ENCODE measurements around the gene KLHL40. TPM values are rescaled to one million over a fixed set of nuclear protein-coding genes. Genes with fewer than 3 reads are reported as not detected.

The KLHL40 gene
- total and polyA plus RNA-seq, 9 donors, result not detected

DNA sequence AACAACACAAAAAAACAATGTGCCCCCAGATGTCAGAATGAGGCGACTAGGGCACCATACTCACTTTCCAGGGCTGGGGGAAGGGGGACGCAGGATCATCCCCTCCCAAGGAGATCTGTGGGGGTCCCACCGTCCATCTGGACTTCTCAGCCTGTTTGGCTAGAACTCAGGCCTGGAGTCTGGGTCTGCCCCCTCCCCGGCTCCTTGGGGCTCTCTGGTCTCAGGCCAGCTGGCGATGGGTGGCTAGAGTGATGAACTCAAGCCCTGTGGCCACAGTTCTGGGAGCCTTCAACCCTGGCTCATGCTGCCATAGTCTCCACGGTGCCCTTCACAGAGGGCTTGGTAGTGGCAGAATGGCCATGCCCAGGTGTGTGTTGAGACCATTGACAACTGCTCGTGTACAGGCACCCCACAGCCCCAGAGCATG, 18.2 kb upstream of the KLHL40 start:
- H3K4me1 ChIP-seq (ENCODE audit: insufficient read depth), result peaks cover 11% of the 10 kb centered on the region
- 29 to 40% (median 35%) methylated on average over 7 of the region's 7 CpGs for WGBS, 3 donors
- no peaks in the 10 kb centered on the region for H3K9me3 ChIP-seq
- DNase-seq, result peak in 1 of 5 donors; percentile 48
- peak overlapping the region in 1 of 2 donors; percentile 34 for H3K27ac ChIP-seq
- TF ChIP-seq, protein P1, sequence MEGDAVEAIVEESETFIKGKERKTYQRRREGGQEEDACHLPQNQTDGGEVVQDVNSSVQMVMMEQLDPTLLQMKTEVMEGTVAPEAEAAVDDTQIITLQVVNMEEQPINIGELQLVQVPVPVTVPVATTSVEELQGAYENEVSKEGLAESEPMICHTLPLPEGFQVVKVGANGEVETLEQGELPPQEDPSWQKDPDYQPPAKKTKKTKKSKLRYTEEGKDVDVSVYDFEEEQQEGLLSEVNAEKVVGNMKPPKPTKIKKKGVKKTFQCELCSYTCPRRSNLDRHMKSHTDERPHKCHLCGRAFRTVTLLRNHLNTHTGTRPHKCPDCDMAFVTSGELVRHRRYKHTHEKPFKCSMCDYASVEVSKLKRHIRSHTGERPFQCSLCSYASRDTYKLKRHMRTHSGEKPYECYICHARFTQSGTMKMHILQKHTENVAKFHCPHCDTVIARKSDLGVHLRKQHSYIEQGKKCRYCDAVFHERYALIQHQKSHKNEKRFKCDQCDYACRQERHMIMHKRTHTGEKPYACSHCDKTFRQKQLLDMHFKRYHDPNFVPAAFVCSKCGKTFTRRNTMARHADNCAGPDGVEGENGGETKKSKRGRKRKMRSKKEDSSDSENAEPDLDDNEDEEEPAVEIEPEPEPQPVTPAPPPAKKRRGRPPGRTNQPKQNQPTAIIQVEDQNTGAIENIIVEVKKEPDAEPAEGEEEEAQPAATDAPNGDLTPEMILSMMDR (IDR thresholded peaks at IDR 0.05), result no peak
- TF ChIP-seq EP300 (IDR thresholded peaks at IDR 0.05) (no peak), POLR2A (IDR thresholded peaks at IDR 0.05) (no peak)
- H3K36me3 ChIP-seq, result no peaks in the 10 kb centered on the region
- no peak overlapping the region for H3K4me3 ChIP-seq
- intact Hi-C loops (cut with DNase I), result no loop called here
- H3K27me3 ChIP-seq, result no peaks in the 10 kb centered on the region

DNA sequence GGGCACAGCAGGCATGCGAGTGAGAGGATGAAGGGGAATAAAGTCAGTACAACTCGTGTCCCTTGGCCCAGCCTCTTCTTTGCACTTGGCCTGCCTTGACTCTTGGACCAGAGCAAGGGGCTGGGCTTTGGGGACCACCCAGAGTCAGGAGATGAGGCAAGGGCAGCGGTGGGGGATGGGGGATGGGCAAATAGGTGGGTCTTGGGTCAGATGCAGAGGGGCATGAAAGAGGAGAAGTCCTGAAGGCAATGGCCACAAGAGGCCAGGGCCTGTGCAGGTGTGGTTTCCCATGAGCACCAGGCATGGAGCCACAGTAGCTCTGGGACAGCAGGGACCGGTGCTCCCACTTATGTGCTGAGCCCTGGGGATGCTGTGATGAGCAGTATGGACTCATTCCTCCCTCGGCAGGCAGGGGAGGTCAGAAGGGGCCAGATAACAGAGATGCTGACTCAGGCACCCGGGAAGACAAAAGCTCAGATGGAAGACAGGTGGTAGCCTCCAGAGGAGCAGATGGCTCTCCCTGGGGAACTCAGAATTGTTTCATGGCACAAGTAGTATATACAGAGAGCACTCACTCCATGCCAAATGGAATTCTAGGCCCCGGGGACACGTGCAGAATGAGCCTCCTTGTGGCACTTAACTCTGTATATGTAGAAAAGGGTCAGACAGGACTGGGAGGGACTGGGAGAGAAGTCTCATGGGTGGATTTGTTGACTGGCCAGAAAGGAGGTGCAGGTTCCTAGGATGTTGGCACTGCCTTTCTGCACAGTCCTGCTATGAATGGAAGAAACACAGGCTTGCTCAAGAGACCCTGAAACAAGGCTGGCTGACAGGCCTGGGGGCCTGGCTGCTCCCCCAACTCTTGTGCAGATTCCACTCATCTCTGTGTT, 17.6 kb upstream of the KLHL40 start:
- H3K4me1 ChIP-seq (ENCODE audit: insufficient read depth), result peaks cover 11% of the 10 kb centered on the region
- H3K27ac ChIP-seq, result no peak overlapping the region
- no peaks in the 10 kb centered on the region for H3K36me3 ChIP-seq
- TF ChIP-seq POLR2A (IDR thresholded peaks at IDR 0.05), result no peak
- TF ChIP-seq EP300 (IDR thresholded peaks at IDR 0.05), result no peak
- TF ChIP-seq, protein P1 (IDR thresholded peaks at IDR 0.05), result no peak
- H3K9me3 ChIP-seq, result no peaks in the 10 kb centered on the region
- WGBS, 3 donors, result 28 to 40% (median 30%) methylated on average over 8 of the region's 8 CpGs
- DNase-seq, result peak in 1 of 5 donors; percentile 45
- intact Hi-C loops (cut with DNase I), result no loop called here
- H3K4me3 ChIP-seq, result no peak overlapping the region
- no peaks in the 10 kb centered on the region for H3K27me3 ChIP-seq

GRCh38 chr3:42668413-42668760, 16.9 kb upstream of the KLHL40 start:
- DNase-seq, result peak in 1 of 5 donors; percentile 23
- H3K27me3 ChIP-seq, result no peaks in the 10 kb centered on the region
- no peak overlapping the region for H3K4me3 ChIP-seq
- H3K9me3 ChIP-seq, result no peaks in the 10 kb centered on the region
- intact Hi-C loops (cut with DNase I), result no loop called here
- WGBS, 3 donors, result 85 to 93% (median 86%) methylated on average over 2 of the region's 2 CpGs
- TF ChIP-seq EP300 (IDR thresholded peaks at IDR 0.05) (no peak), POLR2A (IDR thresholded peaks at IDR 0.05) (no peak)
- TF ChIP-seq, protein P1 (IDR thresholded peaks at IDR 0.05), result no peak
- no peaks in the 10 kb centered on the region for H3K36me3 ChIP-seq
- no peak overlapping the region for H3K27ac ChIP-seq
- H3K4me1 ChIP-seq (ENCODE audit: insufficient read depth), result peaks cover 11% of the 10 kb centered on the region

GRCh38 chr3:42668793-42669217, 16.5 kb upstream of the KLHL40 start:
- H3K36me3 ChIP-seq, result no peaks in the 10 kb centered on the region
- TF ChIP-seq POLR2A (IDR thresholded peaks at IDR 0.05) (no peak), EP300 (IDR thresholded peaks at IDR 0.05) (no peak)
- TF ChIP-seq, protein P1 (IDR thresholded peaks at IDR 0.05), result no peak
- H3K27me3 ChIP-seq, result no peaks in the 10 kb centered on the region
- no peak overlapping the region for H3K4me3 ChIP-seq
- DNase-seq, result peak in 1 of 5 donors; percentile 28
- no peaks in the 10 kb centered on the region for H3K9me3 ChIP-seq
- peaks cover 11% of the 10 kb centered on the region for H3K4me1 ChIP-seq (ENCODE audit: insufficient read depth)
- H3K27ac ChIP-seq, result no peak overlapping the region
- intact Hi-C loops (cut with DNase I), result no loop called here
- 54 to 67% (median 58%) methylated on average over 4 of the region's 4 CpGs for WGBS, 3 donors
